ENCODE results near the gene PER2. TPM values are rescaled to one million over a fixed set of nuclear protein-coding genes. Genes with fewer than 3 reads are reported as not detected.
A peak's percentile ranks its signal among the peaks of the same experiment; 100 is the strongest.

PER2 gene
- total and polyA plus RNA-seq, 12 donors, result 1.4 to 19.0 (median 7.1) TPM

DNA sequence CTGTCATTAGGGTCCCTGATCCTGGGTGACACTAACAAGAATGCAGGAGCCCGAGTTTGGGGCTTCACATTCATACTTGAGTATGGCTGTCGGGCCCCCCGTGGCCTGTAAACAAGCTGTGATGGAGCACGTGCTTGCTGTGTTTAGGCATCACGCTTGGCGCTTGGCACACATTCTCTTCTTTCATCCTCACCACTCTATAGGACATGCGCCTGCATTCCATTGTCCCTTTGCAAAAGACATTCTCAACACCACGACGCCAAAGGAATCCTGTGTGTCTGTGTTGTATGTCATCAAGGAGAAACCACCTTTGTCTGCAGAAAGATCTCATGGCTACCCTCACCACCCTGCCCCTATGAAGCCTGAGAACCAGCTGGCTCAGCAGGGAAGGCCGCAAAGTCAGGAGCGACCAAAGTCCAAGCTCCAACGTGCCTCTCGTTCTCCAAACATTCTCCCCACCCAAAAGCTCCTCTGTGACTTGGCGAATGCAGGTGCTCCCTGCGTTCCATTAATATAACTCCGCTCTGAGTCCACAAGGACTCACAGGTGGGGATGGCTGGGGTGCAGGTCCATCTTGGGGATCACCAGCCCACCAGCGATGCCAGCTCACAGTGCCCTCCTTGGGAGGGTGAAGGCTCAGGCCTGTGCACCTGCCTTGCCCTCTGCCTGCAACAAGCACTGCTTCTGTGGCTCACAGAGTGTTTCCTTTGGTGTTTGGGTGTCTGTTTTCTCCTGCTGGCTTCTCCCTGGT is 6.2 kb upstream of the PER2 start:
- no peak overlapping the region for H3K4me3 ChIP-seq
- H3K9me3 ChIP-seq, result no peaks in the 10 kb centered on the region
- no peak overlapping the region for H3K27ac ChIP-seq
- no peak for ATAC-seq
- TF ChIP-seq, protein P1, sequence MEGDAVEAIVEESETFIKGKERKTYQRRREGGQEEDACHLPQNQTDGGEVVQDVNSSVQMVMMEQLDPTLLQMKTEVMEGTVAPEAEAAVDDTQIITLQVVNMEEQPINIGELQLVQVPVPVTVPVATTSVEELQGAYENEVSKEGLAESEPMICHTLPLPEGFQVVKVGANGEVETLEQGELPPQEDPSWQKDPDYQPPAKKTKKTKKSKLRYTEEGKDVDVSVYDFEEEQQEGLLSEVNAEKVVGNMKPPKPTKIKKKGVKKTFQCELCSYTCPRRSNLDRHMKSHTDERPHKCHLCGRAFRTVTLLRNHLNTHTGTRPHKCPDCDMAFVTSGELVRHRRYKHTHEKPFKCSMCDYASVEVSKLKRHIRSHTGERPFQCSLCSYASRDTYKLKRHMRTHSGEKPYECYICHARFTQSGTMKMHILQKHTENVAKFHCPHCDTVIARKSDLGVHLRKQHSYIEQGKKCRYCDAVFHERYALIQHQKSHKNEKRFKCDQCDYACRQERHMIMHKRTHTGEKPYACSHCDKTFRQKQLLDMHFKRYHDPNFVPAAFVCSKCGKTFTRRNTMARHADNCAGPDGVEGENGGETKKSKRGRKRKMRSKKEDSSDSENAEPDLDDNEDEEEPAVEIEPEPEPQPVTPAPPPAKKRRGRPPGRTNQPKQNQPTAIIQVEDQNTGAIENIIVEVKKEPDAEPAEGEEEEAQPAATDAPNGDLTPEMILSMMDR (IDR thresholded peaks at IDR 0.05), result no peak
- intact Hi-C loops (cut with DNase I), result no loop called here
- peaks cover 0 to 8% (median 5%) of the 10 kb centered on the region in 7 donors for H3K27me3 ChIP-seq
- 85 to 86% methylated on average over 17 of the region's 17 CpGs for WGBS, 2 donors
- peaks cover 0 to 18% (median 8%) of the 10 kb centered on the region in 9 donors for H3K4me1 ChIP-seq
- H3K36me3 ChIP-seq, result no peaks in the 10 kb centered on the region
- DNase-seq, result no peak

DNA sequence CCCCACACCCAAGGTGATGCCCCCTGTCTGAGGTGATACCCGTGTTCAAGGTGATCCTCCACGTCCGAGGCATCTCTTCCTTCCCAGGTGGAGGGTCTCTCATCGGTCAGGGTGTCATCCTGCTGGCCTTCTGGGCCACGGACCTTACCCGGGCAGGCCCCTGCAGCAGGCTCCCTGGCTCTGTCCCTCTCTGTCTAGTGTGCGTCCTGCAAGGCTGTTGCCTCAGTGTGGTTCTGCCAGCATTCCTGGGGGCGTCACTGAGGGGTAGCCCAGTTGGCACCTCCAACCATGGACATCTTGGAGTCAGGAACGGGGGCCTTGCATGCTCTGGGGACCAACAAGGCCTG is 5.6 kb upstream of the PER2 start:
- H3K4me3 ChIP-seq, result no peak overlapping the region
- ATAC-seq, result no peak
- TF ChIP-seq, protein P1 (IDR thresholded peaks at IDR 0.05), result no peak
- H3K4me1 ChIP-seq, result peaks cover 0 to 23% (median 13%) of the 10 kb centered on the region in 9 donors
- no peak overlapping the region for H3K27ac ChIP-seq
- H3K36me3 ChIP-seq, result no peaks in the 10 kb centered on the region
- intact Hi-C loops (cut with DNase I), result no loop called here
- no peak for DNase-seq
- peaks cover 0 to 8% (median 5%) of the 10 kb centered on the region in 7 donors for H3K27me3 ChIP-seq
- 86 to 90% methylated on average over 9 of the region's 9 CpGs for WGBS, 2 donors
- H3K9me3 ChIP-seq, result no peaks in the 10 kb centered on the region

DNA sequence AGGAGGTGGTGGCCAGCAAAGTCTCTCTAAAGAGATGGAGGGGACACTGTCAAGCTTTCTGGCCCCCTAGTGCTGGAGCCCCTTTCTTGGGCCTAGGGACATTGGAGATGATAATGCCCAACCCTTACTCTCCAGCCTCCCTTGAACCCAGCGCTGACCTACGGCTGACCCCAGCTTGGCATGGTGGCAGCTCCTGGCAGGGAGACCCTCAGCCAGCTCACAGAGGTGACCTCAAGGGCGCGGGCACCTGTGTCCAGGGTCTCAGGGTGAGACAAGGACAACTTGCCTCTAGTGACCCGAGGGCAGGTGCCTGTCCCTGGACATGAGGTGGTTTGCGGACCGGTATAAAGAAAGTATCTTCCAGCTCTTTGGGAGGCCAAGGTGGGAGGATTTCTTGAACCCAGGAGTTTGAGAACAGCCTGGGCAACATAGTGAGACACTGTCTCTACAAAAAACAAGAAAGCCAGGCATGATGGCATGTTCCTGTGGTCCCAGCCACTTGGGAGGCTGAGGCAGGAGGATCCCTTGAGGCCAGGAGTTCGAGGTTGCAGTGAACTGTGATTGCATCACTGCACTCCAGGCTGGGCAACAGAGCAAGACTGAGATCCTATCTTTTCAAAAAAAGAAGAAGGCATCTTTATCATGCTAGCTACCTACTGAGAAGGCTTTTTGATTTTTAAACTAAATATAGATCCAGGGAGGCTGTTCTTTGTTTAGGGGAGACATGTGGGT is 3.3 kb upstream of the PER2 start:
- Histone ChIP-seq H3K27me3 (peaks cover 0 to 2% (median 0%) of the 10 kb centered on the region in 7 donors), H3K36me3 (no peaks in the 10 kb centered on the region), H3K27ac (no peak overlapping the region), H3K4me3 (no peak overlapping the region), H3K4me1 (peaks cover 0 to 34% (median 29%) of the 10 kb centered on the region in 9 donors), H3K9me3 (no peaks in the 10 kb centered on the region)
- WGBS, 2 donors, result 92 to 96% methylated on average over 8 of the region's 8 CpGs
- TF ChIP-seq, protein P1 (IDR thresholded peaks at IDR 0.05), result no peak
- DNase-seq (no peak), ATAC-seq (no peak)
- intact Hi-C loops (cut with DNase I), result no loop called here

DNA sequence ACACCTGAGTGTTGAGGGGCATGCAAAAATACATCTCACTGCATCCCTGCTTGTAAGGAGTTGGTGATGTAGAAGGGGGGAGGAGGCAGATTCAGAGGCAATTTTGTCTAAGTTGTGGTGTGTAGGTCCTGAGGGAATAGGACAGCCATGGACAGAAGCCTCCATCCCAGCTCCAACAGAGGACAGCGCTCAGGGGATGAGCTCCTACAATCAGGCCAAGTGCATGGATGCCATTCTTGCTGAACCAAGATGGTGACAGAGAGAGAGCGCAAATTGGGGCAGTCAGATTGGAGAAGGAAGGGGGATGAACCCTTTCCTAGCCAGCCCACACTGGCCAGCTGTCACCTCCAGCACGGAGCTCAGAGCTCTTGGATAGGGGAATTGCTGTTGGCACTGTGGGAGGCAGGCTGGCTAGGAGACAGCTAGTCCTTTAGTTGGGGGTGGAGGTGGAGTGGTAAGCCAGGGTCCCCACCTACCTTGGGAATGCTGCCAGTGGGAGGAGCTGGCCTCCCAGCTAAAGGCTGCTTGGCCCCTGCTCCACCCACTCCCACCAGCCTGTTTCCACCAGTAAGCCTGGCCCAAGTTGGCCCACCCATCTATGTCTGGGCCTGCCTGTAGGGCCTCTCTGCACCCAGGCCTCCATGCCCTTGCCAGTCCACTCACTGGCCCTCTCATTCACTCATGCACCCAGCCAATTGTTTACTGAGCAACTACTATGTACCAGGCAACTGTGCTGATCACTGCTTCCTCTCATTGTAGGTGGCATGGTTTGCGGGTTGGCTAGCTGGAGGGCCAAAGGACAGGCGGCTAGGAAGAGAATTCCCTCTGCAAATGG is 2.5 kb upstream of the PER2 start:
- DNase-seq (no peak), ATAC-seq (no peak)
- 92 to 94% methylated on average over 5 of the region's 5 CpGs for WGBS, 2 donors
- Histone ChIP-seq H3K4me1 (peaks cover 0 to 42% (median 36%) of the 10 kb centered on the region in 9 donors), H3K4me3 (no peak overlapping the region), H3K36me3 (no peaks in the 10 kb centered on the region), H3K27me3 (no peaks in the 10 kb centered on the region), H3K27ac (peak overlapping the region in 6 of 10 donors; percentile 1 to 97 (median 36)), H3K9me3 (no peaks in the 10 kb centered on the region)
- TF ChIP-seq, protein P1 (IDR thresholded peaks at IDR 0.05), result no peak
- intact Hi-C loops (cut with DNase I), result no loop called here
